WERI-Rb-1 (cell line): ENCODE results near the gene COL13A1.

ENCODE experiments used
- DNase-seq: peaks from one replicate; pipeline ENCODE4 v3.0.0-alpha.2; 2020
- H3K27ac ChIP-seq: fragments of 250-450 bp; sonication (Bioruptor Pico); 2 replicates; pipeline ENCODE4 v1.5.1; 2020; ENCODE audit warnings: mild to moderate bottlenecking, moderate library complexity
- H3K27me3 ChIP-seq: fragments of 250-450 bp; sonication (Bioruptor Pico); 2 replicates; pipeline ENCODE4 v1.5.1; 2021; ENCODE audit warnings: mild to moderate bottlenecking, low read depth, moderate library complexity; ENCODE audit not compliant: insufficient read depth, severe bottlenecking
- H3K36me3 ChIP-seq: fragments of 250-450 bp; sonication (Bioruptor Pico); 2 replicates; pipeline ENCODE4 v1.5.1; 2020; ENCODE audit warnings: mild to moderate bottlenecking, moderate library complexity
- H3K4me3 ChIP-seq: 2 replicates; pipeline ENCODE4 v1.5.1; 2011; ENCODE audit warnings: low read depth, mild to moderate bottlenecking, control low read depth, low read length
- H3K9me3 ChIP-seq: fragments of 250-450 bp; sonication (Bioruptor Pico); 2 replicates; pipeline ENCODE4 v1.5.1; 2021; ENCODE audit warnings: mild to moderate bottlenecking, moderate library complexity; ENCODE audit not compliant: severe bottlenecking
- CTCF ChIP-seq: IDR thresholded peaks from 2 replicates; pipeline ENCODE4 v1.5.1; 2011; ENCODE audit warnings: low read depth, mild to moderate bottlenecking, control low read depth, inconsistent platforms, low read length

COL13A1 gene

GRCh38 chr10:69883310-69884023, 81.8 kb downstream of the COL13A1 start:
- peak; percentile 74 for DNase-seq
- H3K4me3 ChIP-seq, result no peak overlapping the region
- H3K27ac ChIP-seq, result no peak overlapping the region
- no peaks in the 10 kb centered on the region for H3K9me3 ChIP-seq
- TF ChIP-seq CTCF, result peak; percentile 79
- H3K36me3 ChIP-seq, result peaks cover 3% of the 10 kb centered on the region; the same call in 1 of the 2 replicates
- H3K27me3 ChIP-seq, result no peaks in the 10 kb centered on the region

- H3K27me3 ChIP-seq, result no peaks in the 10 kb centered on the region
- peaks cover 3% of the 10 kb centered on the region; the same call in 1 of the 2 replicates for H3K36me3 ChIP-seq
- H3K27ac ChIP-seq, result no peak overlapping the region
- DNase-seq, result no peak
- TF ChIP-seq CTCF, result no peak
- no peaks in the 10 kb centered on the region for H3K9me3 ChIP-seq
- no peak overlapping the region for H3K4me3 ChIP-seq
Observed at GRCh38 chr10:69884024-69884367, 82.3 kb downstream of the COL13A1 start.

GRCh38 chr10:69884686-69885085, 83.0 kb downstream of the COL13A1 start:
- DNase-seq, result no peak
- no peak overlapping the region for H3K27ac ChIP-seq
- H3K36me3 ChIP-seq, result peaks cover 3% of the 10 kb centered on the region; the same call in 1 of the 2 replicates
- no peaks in the 10 kb centered on the region for H3K27me3 ChIP-seq
- H3K4me3 ChIP-seq, result no peak overlapping the region
- H3K9me3 ChIP-seq, result no peaks in the 10 kb centered on the region
- TF ChIP-seq CTCF, result no peak

- DNase-seq, result no peak
- peak; percentile 58 for TF ChIP-seq CTCF
- Histone ChIP-seq H3K36me3 (peaks cover 3% of the 10 kb centered on the region; the same call in 1 of the 2 replicates), H3K27ac (no peak overlapping the region), H3K27me3 (no peaks in the 10 kb centered on the region), H3K4me3 (no peak overlapping the region), H3K9me3 (no peaks in the 10 kb centered on the region)
Observed at GRCh38 chr10:69885379-69886013, 83.8 kb downstream of the COL13A1 start.

- no peak overlapping the region for H3K27ac ChIP-seq
- no peaks in the 10 kb centered on the region for H3K27me3 ChIP-seq
- H3K9me3 ChIP-seq, result no peaks in the 10 kb centered on the region
- peaks cover 3% of the 10 kb centered on the region; the same call in 1 of the 2 replicates for H3K36me3 ChIP-seq
- H3K4me3 ChIP-seq, result no peak overlapping the region
- DNase-seq, result no peak
- TF ChIP-seq CTCF, result no peak
Observed at GRCh38 chr10:69888882-69889584, 87.3 kb downstream of the COL13A1 start.
